ENCODE results near the gene TMEM263.
"Not testable (repeated sequence)": the region's sequence is repeated elsewhere in the genome, so short reads cannot be mapped to it uniquely, and the experiment has no call there.

TMEM263 gene

GRCh38 chr12:106986625-106987389, 31.1 kb downstream of the TMEM263 start, which contains the start of gene MTERF2:
MTERF2 (minus strand) TSS chr12:106987146; CDS start chr12:106978714, 8,432 bp downstream.
- peak; percentile 59 to 60 for DNase-seq (ENCODE audit: low read depth in 2 of 2)

GRCh38 chr12:106987846-106988245, 32.1 kb downstream of the TMEM263 start:
- no peak for DNase-seq (ENCODE audit: low read depth in 2 of 2)

GRCh38 chr12:106994579-106995220, 39.0 kb downstream of the TMEM263 start:
- DNase-seq (ENCODE audit: low read depth in 2 of 2) = no peak

DNA sequence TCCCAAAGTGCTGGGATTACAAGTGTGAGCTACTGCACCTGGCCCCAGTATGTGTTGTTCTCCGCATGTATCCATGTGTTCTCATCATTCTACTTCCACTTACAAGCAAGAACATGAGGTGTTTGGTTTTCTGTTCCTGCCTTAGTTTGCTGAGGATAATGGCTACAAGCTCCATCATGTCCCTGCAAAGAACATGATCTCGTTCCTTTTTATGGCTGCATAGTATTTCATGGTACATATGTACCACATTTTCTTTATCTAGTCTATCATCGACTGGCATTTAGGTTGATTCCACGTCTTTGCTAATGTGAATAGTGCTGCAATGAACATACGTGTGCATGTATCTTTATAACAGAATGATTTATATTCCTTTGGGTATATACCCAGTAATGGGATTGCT, 40.4 kb downstream of the TMEM263 start:
- DNase-seq (ENCODE audit: low read depth in 2 of 2) = not testable (repeated sequence)

DNA sequence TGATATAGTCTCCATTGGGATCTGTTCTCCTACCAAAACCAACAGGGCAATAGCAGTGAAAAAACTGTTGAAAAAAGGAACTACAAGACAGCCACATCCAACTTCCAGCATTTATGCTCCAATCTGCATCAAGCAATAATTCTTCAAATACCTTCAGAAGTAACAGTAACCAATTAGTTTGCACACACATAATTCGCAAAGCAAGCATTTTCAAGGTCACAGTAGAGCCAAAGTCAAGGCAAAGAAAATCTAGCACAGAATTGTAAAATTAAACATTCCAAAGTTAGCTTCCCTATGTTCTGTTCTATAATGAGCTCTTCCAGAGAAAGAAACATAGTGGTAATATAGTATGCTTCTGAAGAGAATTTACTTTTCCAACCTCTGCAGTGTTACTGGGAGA, 42.2 kb downstream of the TMEM263 start:
- DNase-seq (ENCODE audit: low read depth in 2 of 2) = no peak

DNA sequence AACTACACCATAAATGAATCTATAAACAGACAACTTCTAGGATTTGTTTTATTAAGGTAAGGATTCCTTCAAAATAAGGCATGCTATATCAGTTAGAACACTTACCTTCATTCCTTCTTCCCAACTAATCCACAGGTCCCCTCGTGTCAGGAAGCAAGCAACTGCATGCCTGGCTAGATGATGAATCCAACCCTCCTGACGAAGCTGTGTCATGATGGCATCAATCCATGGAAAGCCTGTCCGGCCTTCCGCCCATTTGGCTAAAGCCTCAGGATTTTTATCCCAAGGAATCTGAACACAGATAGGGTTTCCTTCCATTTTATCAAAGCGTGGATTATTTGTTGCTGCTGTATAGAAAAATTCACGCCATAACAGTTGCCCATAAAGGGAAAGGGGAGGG, 43.7 kb downstream of the TMEM263 start:
- DNase-seq (ENCODE audit: low read depth in 2 of 2) = no peak

DNA sequence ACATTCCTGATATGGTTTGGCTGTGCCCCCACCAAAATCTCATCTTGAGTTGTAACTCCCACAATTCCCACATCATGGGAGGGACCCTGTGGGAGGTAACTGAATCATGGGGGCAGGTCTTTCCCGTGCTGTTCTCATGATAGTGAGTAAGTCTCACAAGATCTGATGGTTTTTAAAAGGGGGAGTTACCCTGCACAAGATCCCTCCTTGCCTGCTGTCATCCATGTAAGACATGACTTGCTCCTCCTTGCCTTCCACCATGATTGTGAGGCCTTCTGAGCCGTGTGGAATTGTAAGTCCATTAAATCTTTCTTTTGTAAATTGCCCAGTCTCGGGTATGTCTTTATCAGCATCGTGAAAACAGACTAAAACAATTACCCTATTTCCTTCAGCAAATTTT, 47.0 kb downstream of the TMEM263 start:
- not testable (repeated sequence) for DNase-seq (ENCODE audit: low read depth in 2 of 2)

- DNase-seq (ENCODE audit: low read depth in 2 of 2) = no peak
These were observed 51.7 kb downstream of the TMEM263 start for GRCh38 chr12:107007411-107007810.

- DNase-seq (ENCODE audit: low read depth in 2 of 2) = no peak
These were observed 55.8 kb downstream of the TMEM263 start for GRCh38 chr12:107011519-107011918.

DNA sequence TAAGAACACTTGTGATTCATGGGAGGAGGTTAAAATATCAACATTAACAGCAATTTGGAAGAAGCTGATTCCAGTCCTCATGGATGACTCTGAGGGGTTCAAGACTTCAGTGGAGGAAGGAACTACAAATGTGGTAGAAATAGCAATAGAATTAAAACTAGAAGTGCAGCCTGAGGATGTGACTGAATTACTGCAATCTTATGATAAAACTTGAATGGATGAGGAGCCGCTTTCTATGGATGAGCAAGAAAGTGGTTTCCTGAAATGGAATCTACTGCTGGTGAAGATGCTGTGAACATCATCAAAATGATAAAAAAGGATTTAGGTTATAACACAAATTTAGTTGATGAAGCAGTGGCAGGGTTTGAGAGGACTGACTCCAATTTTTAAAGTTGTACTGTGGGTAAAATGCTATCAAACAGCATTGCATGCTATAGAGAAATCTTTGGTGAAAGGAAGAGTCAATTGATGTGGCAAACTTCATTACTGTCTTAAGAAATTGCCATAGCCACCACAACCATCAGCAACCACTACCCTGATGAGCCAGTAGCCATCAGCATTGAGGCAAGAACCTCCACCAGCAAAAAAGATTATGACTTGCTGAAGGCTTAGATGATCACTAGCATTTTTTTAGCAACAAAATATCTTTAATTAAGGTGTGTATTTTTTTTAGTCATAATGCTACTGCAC, 57.2 kb downstream of the TMEM263 start:
- no peak for DNase-seq (ENCODE audit: low read depth in 2 of 2)

DNA sequence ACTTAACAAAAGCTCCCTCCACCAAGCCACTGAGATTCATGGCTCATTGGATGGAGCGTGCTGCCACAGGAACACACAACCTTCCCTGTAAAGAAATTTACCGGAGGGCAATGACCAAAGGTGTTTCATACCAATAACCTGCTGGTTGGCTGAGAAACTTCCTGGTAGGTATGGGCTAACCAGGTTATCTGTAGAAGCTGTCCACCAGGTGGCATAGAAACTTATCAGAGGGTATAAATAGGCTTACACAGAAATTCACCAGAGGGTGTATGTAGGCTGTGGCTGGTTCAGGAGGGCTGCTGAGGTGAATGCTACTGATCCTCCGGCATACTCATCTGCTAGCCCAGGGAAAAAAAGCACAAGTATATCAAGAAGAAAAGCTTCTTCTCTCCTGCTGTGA, 58.3 kb downstream of the TMEM263 start:
- DNase-seq (ENCODE audit: low read depth in 2 of 2) = no peak

DNA sequence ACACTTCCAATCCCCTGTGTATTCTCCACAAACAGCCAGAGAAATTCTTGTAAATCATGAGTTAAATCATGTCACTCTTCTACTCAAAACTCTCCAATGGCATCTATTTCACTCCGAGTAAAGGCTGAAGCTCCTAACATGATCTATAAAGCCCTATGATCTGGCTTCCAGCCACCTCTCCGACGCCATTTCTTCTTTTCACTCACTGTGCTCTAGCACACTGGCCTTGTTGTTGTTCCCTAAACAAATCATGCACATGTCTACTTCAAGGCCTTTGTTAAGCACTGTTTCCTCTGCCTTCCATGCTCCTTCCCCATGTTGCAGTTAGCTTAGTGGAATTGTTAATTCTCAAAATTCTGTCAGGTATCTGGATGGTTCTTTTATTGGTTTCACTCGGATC, 61.3 kb downstream of the TMEM263 start:
- no peak for DNase-seq (ENCODE audit: low read depth in 2 of 2)

DNA sequence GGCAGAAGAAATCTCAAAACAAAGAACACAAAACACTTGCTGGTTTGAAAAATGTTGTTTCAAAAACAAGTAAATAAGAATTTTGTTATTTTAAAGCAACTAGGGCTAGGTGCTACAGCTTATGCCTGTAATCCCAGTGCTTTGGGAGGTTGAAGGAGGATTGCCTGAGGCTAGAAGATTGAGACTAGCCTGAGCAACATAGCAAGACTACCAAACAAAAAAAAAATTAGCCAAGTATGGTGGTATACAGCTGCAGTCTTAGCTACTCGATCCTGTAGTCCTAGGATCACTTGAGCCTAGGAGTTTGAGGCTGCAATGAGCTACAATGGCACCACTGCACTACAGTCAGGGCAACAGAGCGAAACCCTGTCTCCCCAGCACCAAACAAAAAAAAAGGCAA, 63.8 kb downstream of the TMEM263 start:
- no peak for DNase-seq (ENCODE audit: low read depth in 2 of 2)

Data from stimulated activated CD8-positive, alpha-beta memory T cell treated with anti-CD3 and anti-CD28 coated beads, Interleukin-7, amount 100 ng/mL, for 1 hour (primary cell).